Breast epithelium (tissue), 3 donors: ENCODE measurements around the gene HDAC7.

ENCODE experiments used
- CTCF ChIP-seq, 3 donors: fragments of 450-650 bp; IDR thresholded peaks; one replicate each; pipeline ENCODE4 v1.5.1; 2016 to 2017; ENCODE audit warnings: antibody characterized with exemption in 3 of 3, mild to moderate bottlenecking in 3 of 3, moderate library complexity in 3 of 3
- POLR2AphosphoS5 ChIP-seq, 3 donors: sonication (generic); formaldehyde crosslinking; IDR thresholded peaks; one replicate each; pipeline ENCODE4 v1.6.1; 2017; ENCODE audit warnings: antibody characterized with exemption in 3 of 3

- no peak for TF ChIP-seq POLR2AphosphoS5 (IDR thresholded peaks at IDR 0.05)
- no peak for TF ChIP-seq CTCF (IDR thresholded peaks at IDR 0.05)
These were observed 15.5 kb downstream of the HDAC7 start for GRCh38 chr12:47804171-47804570.
